CD14-positive monocyte (primary cell): ENCODE data around the gene MOB3A. TPM values are rescaled to one million over a fixed set of nuclear protein-coding genes. Genes with fewer than 3 reads are reported as not detected.

Source experiments
- DNase-seq, 3 donors: peaks; one replicate each; pipeline ENCODE4 v3.0.0-alpha.2; 2011 to 2022
- H2AFZ ChIP-seq: 2 replicates; pipeline ENCODE4 v1.6.0; 2012; ENCODE audit warnings: mild to moderate bottlenecking, low read depth, low read length, inconsistent platforms; ENCODE audit not compliant: insufficient read depth, poor library complexity, severe bottlenecking
- H3K27ac ChIP-seq, 2 donors: 1 replicate in 1 of 2; 2 replicates in 1 of 2; pipeline ENCODE4 v1.5.1; 2012 to 2013; ENCODE audit warnings: low read length in 2 of 2, control low read depth in 1 of 2, inconsistent platforms in 1 of 2, low read depth in 1 of 2, mild to moderate bottlenecking in 1 of 2
- H3K27me3 ChIP-seq, 2 donors: one replicate each; pipeline versions ENCODE4 v1.6.0 to v1.6.1; 2011 to 2013; ENCODE audit warnings: low read length in 2 of 2; ENCODE audit not compliant: control insufficient read depth in 2 of 2, insufficient read depth in 2 of 2
- H3K36me3 ChIP-seq, 2 donors: replicated peaks in 1 of 2; 1 replicate in 1 of 2; 2 replicates in 1 of 2; pipeline versions ENCODE4 v1.5.1 to v1.6.1; 2012 to 2013; ENCODE audit warnings: low read length in 2 of 2, control low read depth in 1 of 2, inconsistent platforms in 1 of 2, mild to moderate bottlenecking in 1 of 2; ENCODE audit not compliant: insufficient read depth in 2 of 2, control insufficient read depth in 1 of 2
- H3K4me1 ChIP-seq, 2 donors: 1 replicate in 1 of 2; 2 replicates in 1 of 2; pipeline versions ENCODE4 v1.5.1 to v1.6.1; 2012 to 2013; ENCODE audit warnings: low read length in 2 of 2, control low read depth in 1 of 2, inconsistent platforms in 1 of 2, mild to moderate bottlenecking in 1 of 2, moderate library complexity in 1 of 2; ENCODE audit not compliant: insufficient read depth in 2 of 2, control insufficient read depth in 1 of 2
- H3K4me2 ChIP-seq: replicated peaks from 2 replicates; pipeline ENCODE3; 2012; ENCODE audit warnings: low read length, moderate library complexity, mild to moderate bottlenecking; ENCODE audit not compliant: poor library complexity, severe bottlenecking; ENCODE audit errors: extremely low read depth
- H3K4me3 ChIP-seq, 3 experiments: fragments of 200-600 bp in 1 of 3; sonication (generic) in 1 of 3; replicated peaks in 1 of 3; 1 replicate in 2 of 3; 2 replicates in 1 of 3; pipeline ENCODE4 v1.5.1; 2011 to 2013; ENCODE audit warnings: low read length in 3 of 3, mild to moderate bottlenecking in 3 of 3, control low read depth in 2 of 3, low read depth in 2 of 3, inconsistent platforms in 1 of 3, moderate library complexity in 1 of 3
- H3K79me2 ChIP-seq: 2 replicates; pipeline ENCODE4 v1.6.0; 2012; ENCODE audit warnings: mild to moderate bottlenecking, control low read depth, inconsistent platforms, low read length, moderate library complexity; ENCODE audit not compliant: insufficient read depth
- H3K9ac ChIP-seq: 2 replicates; pipeline ENCODE4 v1.6.0; 2017; ENCODE audit warnings: low read length, mild to moderate bottlenecking; ENCODE audit not compliant: insufficient read depth, poor library complexity, severe bottlenecking
- H3K9me3 ChIP-seq, 2 donors: replicated peaks in 1 of 2; 1 replicate in 1 of 2; 2 replicates in 1 of 2; pipeline versions ENCODE4 v1.5.1 to v1.6.1; 2012 to 2013; ENCODE audit warnings: low read length in 2 of 2, control low read depth in 1 of 2; ENCODE audit not compliant: control insufficient read depth in 1 of 2, insufficient read depth in 1 of 2
- H4K20me1 ChIP-seq: 2 replicates; pipeline ENCODE4 v1.6.0; 2012; ENCODE audit warnings: mild to moderate bottlenecking, low read length, control low read depth, moderate library complexity; ENCODE audit not compliant: insufficient read depth
- H3K27ac Mint-ChIP-seq, 7 donors: one replicate each; pipeline ENCODE4 v1.8.0; 2020; ENCODE audit warnings: mild to moderate bottlenecking in 7 of 7, mixed read lengths in 7 of 7, moderate library complexity in 6 of 7, inconsistent platforms in 2 of 7
- H3K27me3 Mint-ChIP-seq, 3 donors: one replicate each; pipeline ENCODE4 v1.8.0; 2021 to 2022; ENCODE audit warnings: low read depth in 3 of 3, mild to moderate bottlenecking in 3 of 3, mixed read lengths in 3 of 3, moderate library complexity in 3 of 3, inconsistent platforms in 1 of 3
- H3K36me3 Mint-ChIP-seq, 2 donors: one replicate each; pipeline ENCODE4 v1.8.0; 2020; ENCODE audit warnings: mixed read lengths in 2 of 2, inconsistent platforms in 1 of 2, mild to moderate bottlenecking in 1 of 2
- H3K4me1 Mint-ChIP-seq: one replicate; pipeline ENCODE4 v1.8.0; 2020; ENCODE audit warnings: mild to moderate bottlenecking, mixed read lengths
- H3K4me3 Mint-ChIP-seq, 2 donors: one replicate each; pipeline ENCODE4 v1.8.0; 2020; ENCODE audit warnings: mild to moderate bottlenecking in 2 of 2, mixed read lengths in 2 of 2, moderate library complexity in 1 of 2
- H3K9me3 Mint-ChIP-seq, 7 donors: one replicate each; pipeline ENCODE4 v1.8.0; 2020 to 2022; ENCODE audit warnings: mixed read lengths in 7 of 7, mild to moderate bottlenecking in 6 of 7, moderate library complexity in 6 of 7, inconsistent platforms in 2 of 7
- WGBS: methylation state at CpG from one replicate; pipeline ENCODE4 v1.1.5; 2013; ENCODE audit warnings: missing lambda C conversion rate; ENCODE audit not compliant: insufficient coverage; 5-methylcytosine and 5-hydroxymethylcytosine counted together
- intact Hi-C, 2 donors: fragments of 100-400 bp; cut with micrococcal nuclease; formaldehyde crosslinking; loops; one replicate each; pipeline versions ENCODE4 v1.15.0 to v1.15.1; 2023
- polyA plus RNA-seq, 3 donors: library from polyadenylated mRNA; depleted of rRNA in 1 of 3; unstranded in 2 of 3; stranded (reverse) in 1 of 3; fragments of 300-500 nt in 2 of 3; fragments of >200 nt in 1 of 3; fragmentation: Illumina TruSeq in 2 of 3; gene quantifications; 1 replicate in 2 of 3; 2 replicates in 1 of 3; pipeline ENCODE4 v1.2.3, GENCODE V29; 2012 to 2021
- TF ChIP-seq, protein P1 (sequence below): fragments of 200-600 bp; IDR thresholded peaks from one replicate; pipeline ENCODE4 v1.8.0; 2022; ENCODE audit warnings: antibody characterized with exemption, mild to moderate bottlenecking

The MOB3A gene
- polyA plus RNA-seq, 3 donors, result 60.5 to 179 (median 96.3) TPM

DNA sequence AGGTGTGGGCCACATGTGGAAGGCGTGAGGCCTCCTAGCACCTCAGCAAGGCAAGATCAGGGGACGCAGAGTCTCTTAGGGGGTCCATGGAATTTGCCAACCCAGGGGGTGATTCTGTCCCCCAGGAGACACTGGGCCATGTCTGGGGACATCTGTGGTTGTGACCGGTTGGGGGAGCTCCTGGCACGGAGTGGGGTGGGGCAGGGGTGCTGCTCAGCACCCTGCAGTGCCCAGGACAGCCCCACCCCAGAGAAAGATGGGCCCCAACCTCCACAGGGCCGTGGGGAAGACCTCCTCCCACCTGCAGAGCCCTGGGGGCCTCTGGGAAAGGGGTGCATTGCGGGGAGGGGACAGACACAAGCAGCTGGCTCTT is 49.1 kb downstream of the MOB3A start:
- Mint-ChIP-seq H3K9me3 (no peaks in the 10 kb centered on the region), H3K4me1 (peaks cover 48% of the 10 kb centered on the region), H3K36me3 (peaks cover 17 to 43% of the 10 kb centered on the region in 2 donors), H3K27ac (peak overlapping the region in 2 of 7 donors; percentile 35 to 59), H3K4me3 (peak overlapping the region in 1 of 2 donors; percentile 20), H3K27me3 (peaks cover 0 to 2% (median 0%) of the 10 kb centered on the region in 3 donors)
- 96% methylated on average over 3 of the region's 6 CpGs for WGBS
- DNase-seq, result no peak
- Histone ChIP-seq H3K27me3 (no peaks in the 10 kb centered on the region), H3K27ac (peak overlapping the region in 1 of 2 donors; percentile 36), H2AFZ (no peak overlapping the region), H3K4me2 (no peak overlapping the region), H3K4me3 (no peak overlapping the region), H3K79me2 (peaks cover 74% of the 10 kb centered on the region), H3K9me3 (no peaks in the 10 kb centered on the region), H3K36me3 (peaks cover 52 to 54% of the 10 kb centered on the region in 2 donors), H3K4me1 (peaks cover 42 to 56% of the 10 kb centered on the region in 2 donors), H3K9ac (no peak overlapping the region), H4K20me1 (peaks cover 79% of the 10 kb centered on the region)
- TF ChIP-seq, protein P1, sequence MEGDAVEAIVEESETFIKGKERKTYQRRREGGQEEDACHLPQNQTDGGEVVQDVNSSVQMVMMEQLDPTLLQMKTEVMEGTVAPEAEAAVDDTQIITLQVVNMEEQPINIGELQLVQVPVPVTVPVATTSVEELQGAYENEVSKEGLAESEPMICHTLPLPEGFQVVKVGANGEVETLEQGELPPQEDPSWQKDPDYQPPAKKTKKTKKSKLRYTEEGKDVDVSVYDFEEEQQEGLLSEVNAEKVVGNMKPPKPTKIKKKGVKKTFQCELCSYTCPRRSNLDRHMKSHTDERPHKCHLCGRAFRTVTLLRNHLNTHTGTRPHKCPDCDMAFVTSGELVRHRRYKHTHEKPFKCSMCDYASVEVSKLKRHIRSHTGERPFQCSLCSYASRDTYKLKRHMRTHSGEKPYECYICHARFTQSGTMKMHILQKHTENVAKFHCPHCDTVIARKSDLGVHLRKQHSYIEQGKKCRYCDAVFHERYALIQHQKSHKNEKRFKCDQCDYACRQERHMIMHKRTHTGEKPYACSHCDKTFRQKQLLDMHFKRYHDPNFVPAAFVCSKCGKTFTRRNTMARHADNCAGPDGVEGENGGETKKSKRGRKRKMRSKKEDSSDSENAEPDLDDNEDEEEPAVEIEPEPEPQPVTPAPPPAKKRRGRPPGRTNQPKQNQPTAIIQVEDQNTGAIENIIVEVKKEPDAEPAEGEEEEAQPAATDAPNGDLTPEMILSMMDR, result no peak
- intact Hi-C loops, result loop anchor here in 1 of 2 donors (10.0 kb wide), 1 partner anchor 152 kb away; no protein-coding TSS in a partner anchor

DNA sequence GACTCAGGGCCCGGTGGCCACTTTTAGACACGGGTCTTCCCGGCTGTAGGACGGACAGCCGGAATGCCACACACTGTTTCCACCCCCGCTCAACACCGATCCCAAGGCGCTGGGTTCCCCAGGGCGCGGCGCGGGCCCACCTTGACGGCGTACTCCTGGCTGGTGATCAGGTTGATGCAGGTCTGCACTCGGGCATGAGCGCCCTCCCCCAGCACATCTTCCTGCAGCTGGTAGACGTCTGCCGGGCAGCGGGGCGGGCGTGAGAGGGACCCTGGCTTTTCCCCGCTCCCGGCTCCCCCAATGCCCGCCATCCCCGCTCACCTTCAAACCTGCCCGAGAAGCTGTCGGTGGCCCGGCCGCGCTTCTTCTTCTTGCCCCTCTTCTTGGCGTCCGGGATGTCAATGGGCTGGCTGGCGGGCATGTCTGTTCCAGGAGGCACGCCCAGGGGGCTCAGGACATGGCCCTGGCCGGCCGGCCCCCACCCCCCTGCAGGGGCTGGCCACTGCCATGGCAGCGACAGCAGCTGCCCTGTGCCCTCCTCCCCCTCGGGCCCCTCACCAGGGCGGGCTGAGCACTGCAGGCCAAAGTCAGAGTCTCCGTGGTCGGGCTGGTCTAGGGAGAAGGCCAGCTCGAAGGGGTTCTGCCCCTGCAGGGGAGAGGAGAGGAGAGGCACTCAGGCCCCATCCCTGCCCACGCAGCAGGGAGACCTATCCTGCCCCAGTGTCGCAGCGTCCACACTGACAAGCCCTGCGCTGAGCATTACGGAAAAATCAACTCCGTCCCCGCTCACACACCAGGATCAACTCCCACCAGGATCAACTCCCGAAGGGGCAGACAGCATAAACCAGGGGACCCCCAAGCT is 49.8 kb downstream of the MOB3A start:
- peaks cover 56 to 57% of the 10 kb centered on the region in 2 donors for H3K36me3 ChIP-seq
- peaks cover 79% of the 10 kb centered on the region for H3K79me2 ChIP-seq
- Mint-ChIP-seq H3K27me3 (peaks cover 0 to 2% (median 0%) of the 10 kb centered on the region in 3 donors), H3K4me1 (peaks cover 46% of the 10 kb centered on the region), H3K36me3 (peaks cover 18 to 45% of the 10 kb centered on the region in 2 donors), H3K27ac (peak overlapping the region in 3 of 7 donors; percentile 12 to 46 (median 30)), H3K4me3 (no peak overlapping the region), H3K9me3 (no peaks in the 10 kb centered on the region)
- H3K27me3 ChIP-seq, result no peaks in the 10 kb centered on the region
- intact Hi-C loops, result loop anchor here in 1 of 2 donors (10.0 kb wide), 1 partner anchor 151 kb away; no protein-coding TSS in a partner anchor
- H3K4me1 ChIP-seq, result peaks cover 40 to 54% of the 10 kb centered on the region in 2 donors
- peak overlapping the region in 1 of 2 donors; percentile 36 for H3K27ac ChIP-seq
- TF ChIP-seq, protein P1, result no peak
- DNase-seq, result no peak
- H3K4me3 ChIP-seq, result no peak overlapping the region
- H2AFZ ChIP-seq, result no peak overlapping the region
- no peak overlapping the region for H3K4me2 ChIP-seq
- H4K20me1 ChIP-seq, result peaks cover 84% of the 10 kb centered on the region
- H3K9me3 ChIP-seq, result no peaks in the 10 kb centered on the region
- H3K9ac ChIP-seq, result no peak overlapping the region
- WGBS, result 97% methylated on average over 41 of the region's 50 CpGs
